Activated CD4-positive, CD25-positive, alpha-beta regulatory T cell treated with anti-CD3 and anti-CD28 coated beads, Interleukin-2, amount 50 U/mL, for 16 hours (primary cell): ENCODE measurements around the gene TRAP1.

Experiments used
- DNase-seq: peaks from one replicate; pipeline ENCODE4 v3.0.0-alpha.2; 2020; ENCODE audit warnings: low read depth, low spot score

TRAP1 gene

DNA sequence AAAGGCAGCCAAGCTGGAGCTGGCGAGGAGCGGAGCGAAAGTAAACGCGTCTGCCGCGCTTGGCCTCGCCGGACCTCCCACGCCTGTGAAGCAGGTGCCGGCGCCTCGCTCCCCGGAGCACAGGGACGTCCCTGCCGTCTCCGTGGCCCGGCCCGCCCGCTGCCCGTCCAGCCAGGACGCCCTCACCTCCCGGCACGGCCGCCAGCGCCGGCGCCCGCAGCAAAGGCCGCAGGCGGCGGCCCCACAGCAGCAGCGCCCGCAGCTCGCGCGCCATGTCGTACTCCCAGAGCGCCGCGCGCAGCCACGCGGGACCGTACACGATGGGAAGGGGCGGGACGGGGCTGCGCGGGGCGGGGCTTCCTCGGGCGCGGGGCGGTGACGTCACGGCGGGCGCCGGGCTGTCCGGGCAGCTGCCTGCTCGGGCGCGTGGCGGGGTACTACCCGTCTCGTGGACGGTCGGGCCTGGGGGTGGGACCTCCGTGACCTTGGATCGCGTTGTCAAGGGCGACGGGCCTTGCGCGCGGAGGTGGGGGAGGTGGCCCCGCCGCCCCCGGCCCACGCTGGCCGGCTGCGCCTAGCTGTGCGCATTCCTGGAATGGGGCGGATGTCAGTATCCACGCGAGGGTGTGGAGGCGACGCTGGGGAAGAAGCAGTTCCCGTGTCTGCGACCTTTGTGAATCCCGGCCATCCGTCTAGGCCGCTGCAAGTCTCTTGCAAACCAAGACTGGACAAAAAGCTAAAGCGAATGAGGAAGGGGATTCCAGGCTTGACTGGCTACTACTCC lies at the start of gene TRAP1:
Gene TRAP1, minus strand, starts transcription at position 290 of the 784 bp plus-strand sequence. Its CDS starts 16 bp downstream, at position 274.
- peak; percentile 82 for DNase-seq

DNA sequence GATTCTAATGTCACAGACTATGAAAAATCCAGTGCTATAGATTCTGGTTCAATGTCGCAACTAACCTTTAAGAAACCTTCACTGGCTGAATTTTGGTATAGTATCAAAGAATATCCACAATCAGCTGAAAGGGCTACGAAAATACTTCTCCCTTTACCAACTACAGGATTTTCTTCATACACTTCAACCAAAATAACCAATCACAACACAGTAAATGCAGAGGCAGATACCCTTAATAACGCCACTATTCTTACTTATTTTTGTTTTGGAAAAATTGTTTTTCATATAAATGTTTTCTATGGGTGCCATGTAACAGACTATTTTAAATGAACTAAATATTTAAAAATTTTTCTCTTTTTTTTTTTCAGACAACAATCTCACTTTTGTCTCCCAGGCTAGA lies 48.9 kb upstream of the TRAP1 start:
- no peak for DNase-seq

DNA sequence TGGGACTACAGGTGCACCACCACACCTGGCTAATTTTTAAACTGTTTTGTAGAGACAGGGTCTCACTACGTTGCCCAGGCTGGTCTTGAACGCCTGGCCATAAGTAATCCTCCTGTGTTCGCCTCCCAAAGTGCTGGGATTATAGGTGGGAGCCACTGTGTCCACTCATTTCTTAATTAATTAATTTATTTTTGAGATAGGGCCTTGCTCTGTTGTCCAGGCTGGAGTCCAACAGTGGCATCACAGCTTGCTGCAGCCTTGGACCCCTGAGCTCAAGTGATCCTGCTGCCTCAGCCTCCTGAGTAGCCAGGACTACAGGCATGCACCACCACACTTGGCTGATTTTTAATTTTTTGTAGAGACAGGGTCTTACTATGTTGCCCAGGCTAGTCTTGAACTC lies 47.1 kb upstream of the TRAP1 start:
- no peak for DNase-seq

DNA sequence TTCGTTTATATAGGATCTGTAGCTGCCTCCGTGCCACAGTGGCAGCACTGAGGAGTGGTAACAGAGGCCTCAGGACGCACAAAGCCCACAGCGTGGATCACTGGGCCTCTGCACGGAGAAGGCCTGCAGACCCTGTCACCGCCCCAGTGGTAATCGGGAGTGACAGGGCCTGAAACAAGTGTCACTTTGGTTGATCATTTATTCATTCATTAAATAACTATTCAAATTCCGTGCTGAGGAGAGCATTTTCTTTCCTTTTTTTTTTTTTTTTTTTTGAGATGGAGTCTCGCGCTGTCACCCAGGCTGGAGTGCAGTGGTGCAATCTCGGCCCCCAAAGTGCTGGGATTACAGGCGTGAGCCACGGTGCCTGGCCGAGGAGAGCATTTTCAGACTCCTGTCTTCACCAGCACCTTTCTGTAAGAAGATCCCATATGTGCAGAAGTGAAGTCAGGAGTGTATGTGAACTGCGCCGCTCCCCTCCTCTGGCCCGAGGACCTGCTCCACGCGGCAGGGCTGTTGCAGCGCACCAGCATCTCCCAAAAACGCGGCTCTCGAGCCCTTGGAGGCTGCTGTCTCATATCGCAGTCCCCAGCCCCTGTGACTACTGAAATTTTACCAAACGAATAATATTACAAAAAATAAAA lies 44.9 kb upstream of the TRAP1 start:
- no peak for DNase-seq

DNA sequence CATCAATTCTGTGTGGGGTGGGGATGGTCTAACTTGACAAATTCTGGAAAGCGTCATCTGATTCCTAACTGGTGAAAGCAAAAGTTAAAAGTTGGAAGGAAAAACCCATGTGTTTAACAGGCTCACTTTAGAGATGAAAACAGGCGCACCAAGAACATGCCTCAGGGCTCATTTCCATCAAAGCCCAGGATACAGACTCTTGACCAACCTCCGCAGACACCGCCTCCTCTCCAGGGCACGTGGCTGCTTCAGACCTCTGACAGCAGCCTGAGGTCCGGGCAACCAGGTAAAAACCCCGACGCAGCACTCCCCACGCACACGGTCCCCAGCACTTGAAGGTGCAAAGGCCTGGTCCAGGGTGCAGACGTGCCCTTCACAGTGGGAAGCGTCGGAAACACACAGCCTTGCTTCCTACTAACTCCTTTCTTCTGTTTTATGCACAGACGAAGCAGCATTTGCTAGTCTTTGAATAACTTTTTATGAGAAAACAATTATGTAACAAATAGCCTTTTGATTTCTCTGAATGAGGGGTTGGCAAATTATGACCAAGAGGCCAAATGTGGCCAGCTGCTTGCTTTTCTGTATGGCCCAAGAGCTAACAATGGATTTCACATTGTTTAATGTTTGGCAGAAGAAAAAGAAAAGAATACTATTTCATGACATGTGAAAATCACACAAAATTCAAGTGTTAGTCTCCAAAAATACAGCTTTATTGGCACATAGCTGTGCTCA lies 44.2 kb upstream of the TRAP1 start:
- no peak for DNase-seq

DNA sequence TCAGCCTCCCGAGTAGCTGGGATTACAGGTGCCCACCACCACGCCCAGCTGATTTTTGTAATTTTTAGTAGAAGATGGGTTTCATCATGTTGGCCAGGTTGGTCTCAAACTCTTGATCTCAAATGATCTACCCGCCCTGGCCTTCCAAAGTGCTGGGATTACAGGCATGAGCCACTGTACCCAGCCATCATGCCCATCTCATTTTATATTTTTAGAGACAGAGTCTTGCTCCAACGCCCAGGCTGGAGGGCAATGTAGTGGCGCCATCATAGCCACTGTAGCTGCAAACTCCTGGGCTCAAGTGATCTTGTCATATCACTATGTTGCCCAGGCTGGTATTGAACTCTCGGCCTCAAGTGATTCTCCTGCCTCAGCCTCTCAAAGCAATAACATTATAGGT lies 43.2 kb upstream of the TRAP1 start:
- DNase-seq = no peak

DNA sequence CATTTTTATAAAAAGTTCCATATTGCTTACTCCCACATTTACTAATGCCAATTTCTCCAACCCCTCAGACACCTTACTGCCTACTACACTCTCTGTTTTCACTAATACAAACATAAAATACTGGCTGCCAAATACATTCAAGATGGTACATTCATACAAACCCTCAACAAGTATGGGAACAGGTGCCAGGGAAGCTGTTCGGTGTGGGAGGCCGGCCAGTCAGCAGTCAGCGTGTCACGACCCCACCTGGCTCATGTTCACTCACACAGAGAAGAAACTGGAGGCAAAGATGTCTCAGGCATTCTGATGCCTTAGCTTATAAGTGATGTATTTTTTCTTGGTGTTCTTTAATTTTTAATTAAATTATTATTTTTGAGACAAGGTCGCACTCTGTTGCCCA lies 42.4 kb upstream of the TRAP1 start:
- no peak for DNase-seq

DNA sequence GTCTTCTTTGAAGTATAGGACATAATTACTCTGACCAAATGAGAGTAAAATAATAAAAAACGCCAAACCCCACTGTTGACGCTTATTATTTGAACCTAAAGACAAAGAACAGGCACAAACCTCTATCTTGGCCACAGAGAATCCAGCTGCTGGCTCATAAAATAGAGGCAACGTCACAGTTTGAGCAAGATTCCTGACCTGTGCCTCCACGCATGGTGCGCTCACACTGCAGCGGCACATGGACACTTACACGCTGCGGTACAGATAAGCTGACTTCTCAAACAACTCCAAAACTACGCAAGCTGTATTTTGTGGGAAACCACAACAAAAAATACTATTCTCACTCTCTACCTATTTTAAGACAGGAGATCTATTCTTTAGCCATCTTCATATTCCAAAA lies 38.8 kb upstream of the TRAP1 start:
- no peak for DNase-seq

DNA sequence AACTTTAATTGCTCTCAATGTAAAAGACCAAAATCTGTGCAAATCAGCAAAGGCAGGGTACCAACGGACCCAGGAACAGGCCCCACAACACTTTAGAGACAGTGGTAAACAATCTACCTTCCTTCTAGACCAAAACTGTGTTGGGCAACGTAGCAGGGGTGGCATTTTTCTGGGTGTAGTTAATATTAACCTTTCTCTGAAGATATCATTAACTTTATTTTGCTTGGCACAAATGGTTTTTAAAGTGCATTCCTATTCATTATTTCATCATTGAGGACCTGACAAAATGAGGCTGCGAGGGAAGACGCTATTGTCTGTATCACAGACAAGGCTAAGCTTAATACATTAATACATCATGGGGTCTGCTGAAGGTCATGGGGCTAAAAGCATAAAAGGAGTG lies 37.9 kb upstream of the TRAP1 start:
- DNase-seq = no peak

DNA sequence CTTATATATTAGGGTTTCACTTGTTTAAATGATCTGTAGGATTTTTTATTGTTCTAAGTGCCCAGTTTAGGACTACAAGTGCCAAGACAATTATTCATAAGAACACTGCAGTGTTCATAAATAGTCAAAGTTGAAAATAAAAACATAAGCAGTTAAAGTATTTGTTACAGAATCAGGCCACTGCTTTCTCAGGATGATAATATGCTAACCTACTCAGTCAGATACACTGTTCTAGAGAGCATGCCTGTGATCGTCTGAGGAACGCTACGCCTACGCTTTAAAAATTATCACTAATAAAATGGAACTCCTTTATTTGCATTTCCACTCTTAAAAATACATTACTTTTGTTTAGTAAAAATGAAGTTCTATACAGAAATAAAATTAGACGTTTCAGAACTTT lies 37.4 kb upstream of the TRAP1 start:
- no peak for DNase-seq

DNA sequence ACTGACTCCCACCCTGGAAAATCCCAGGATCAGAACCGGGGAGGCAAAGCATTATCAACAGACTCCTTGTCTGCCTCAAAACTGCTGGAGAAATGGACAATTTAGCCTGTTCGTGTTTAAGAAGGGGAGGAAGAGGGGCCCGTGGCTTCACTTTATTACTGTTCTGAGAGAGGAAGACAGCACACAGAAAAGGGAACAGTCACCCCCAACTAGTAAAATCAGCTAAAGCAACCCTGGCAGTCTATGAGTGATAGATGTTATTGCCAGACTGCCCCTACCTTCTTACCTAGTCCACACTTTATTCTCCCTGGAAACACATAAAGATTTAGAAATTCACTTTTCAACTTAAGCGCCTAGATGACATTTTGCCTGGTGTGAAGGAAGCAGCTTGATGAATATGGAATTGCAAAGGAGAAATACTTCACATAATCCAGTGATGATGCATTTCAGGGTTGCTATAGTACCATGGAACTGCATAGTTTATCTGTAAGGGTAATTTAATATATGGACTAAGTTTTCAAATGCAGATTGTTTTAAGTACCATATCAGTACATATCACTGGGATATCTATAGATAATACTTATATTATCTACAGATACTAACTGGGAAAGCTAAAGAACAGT lies 36.9 kb upstream of the TRAP1 start:
- DNase-seq = no peak

DNA sequence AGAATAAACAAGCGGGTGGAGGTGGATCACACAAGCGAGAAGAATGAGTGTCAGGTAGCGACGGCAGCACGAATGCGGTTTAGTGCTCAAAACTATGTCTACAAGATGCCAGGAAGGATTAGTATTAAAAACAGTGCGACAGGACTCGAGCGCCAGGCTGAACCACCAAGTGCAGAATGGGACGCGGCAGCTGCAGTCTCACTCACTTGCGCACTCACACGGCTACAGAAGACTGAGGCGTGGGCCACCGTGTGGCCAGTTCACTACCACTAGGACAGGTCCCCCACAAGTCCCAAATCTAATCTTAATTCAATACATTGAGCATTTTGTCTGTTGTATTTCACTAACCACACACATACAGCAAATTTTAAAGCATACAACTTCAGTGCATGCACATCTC lies 35.7 kb upstream of the TRAP1 start:
- DNase-seq = no peak

DNA sequence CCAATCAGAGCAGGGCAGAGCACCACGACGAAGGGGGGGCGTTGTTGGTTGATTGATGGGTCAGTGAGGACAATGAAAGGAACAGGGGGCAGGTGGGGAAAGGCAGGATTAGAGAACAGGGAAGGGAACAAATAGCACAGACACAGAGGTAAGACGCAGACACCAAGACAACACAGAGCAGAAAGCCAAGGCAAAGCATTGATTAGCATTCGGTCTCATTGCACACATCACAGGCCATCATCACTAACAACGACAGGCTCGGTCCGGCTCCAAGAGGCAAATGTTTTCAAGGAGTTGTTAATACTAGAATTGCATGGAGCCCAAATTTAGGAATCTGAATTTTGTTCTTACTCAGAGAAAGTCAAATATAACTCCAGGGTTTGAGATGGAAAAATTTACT lies 34.6 kb upstream of the TRAP1 start:
- DNase-seq = no peak

DNA sequence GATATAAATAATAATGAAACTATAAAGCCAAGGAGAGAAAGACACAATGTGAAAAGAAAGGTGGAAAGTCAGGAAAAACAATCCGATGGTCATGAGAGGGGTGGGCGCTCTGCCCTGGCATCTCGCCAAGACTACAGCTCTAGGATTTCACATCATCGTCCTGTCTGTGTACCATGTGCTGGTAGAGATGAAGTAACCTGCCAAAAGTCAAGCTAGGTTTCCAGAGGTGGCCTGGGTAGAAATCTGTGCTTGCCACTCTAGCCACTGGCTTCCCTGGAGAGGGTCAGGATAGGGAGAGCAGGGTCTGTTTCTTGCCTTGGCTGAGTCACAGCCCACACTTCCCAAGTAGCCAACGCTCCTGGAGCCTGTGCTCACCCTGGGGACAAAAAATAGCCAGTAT lies 31.0 kb upstream of the TRAP1 start:
- DNase-seq = no peak

DNA sequence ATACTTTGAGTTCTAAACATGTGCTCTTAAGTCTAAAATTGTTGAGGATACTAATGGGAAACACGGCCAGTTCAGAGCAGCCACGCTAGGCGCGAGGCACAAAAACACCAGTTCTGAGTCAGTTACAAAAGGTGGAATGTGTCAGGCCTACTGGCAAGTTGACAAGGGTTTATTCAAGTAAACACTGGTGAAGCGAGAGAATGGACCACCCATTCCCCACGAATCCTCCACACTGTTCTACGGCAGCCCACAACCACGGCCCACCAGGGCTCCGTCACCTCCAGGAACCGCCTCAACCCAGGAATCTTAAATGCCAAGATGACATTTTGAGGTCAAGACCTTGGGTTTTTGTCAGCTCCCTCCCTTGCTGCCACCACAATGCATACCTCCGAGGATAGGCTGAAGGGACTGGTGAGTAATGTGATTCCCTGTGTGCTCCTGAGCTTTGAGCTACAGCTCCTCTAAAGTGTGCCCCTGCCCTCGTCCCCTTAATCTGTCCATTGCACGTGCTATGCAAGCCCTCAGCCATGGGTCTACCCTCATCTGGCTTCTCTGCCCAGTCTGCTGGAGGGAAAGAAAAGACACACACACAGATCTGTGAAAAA lies 28.5 kb upstream of the TRAP1 start:
- DNase-seq = no peak

DNA sequence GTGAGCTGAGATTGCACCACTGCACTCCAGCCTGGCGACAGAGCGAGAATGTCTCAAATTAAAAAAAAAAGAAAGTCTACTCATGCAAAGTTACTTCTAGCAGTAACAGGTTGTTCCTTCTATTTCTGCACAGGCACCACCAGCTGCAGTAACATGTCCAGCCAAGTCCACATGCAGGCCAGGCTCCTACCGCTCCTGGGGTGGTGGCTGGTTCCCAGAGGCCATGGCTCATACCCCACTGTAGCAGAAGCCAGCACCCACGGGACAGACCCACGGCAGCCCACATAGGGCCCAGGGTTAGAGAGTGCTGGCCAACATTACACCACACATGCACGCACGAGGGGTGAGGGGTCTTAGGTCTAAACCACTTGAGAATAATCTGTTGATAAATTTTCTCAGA lies 26.7 kb upstream of the TRAP1 start:
- DNase-seq = no peak

DNA sequence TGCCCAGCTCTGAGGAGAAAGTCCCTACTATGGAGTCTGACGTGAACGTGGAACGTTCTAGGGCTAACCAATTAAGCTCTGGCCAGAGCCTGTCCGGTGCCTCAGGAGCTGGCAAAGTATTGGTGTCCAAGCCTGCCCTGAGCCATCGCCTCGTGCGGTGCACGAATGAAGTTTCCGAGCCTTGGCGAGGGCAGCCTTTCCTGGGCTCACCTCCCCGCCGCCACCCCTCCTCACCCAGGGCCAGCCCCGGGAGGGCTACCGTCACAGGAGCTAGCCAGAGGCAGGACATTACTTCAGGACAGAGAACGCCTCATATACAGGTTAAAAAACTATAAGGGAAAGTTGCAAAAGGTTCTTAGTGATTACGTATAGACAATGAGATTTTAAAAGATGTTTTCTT lies 23.6 kb upstream of the TRAP1 start:
- DNase-seq = no peak

DNA sequence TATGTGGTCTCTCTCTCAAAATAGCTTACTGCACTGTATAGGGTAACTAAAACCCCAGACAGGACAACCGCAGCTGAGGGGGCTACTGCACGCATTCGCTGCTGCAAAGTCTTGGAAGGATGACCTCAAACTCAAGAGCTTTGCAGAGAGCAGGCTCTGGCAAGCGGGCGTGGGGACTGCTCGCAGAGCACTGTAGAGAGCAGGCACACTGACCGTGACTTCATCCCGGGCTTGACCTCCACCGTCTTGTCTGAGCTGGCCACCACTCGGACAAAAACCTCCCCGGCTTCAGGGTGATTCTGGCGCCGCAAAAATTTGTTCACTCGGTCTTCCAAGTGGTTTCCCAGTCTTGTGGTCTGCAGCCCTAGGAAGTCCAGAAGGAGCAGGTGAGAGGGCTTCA lies 22.9 kb upstream of the TRAP1 start:
- no peak for DNase-seq

DNA sequence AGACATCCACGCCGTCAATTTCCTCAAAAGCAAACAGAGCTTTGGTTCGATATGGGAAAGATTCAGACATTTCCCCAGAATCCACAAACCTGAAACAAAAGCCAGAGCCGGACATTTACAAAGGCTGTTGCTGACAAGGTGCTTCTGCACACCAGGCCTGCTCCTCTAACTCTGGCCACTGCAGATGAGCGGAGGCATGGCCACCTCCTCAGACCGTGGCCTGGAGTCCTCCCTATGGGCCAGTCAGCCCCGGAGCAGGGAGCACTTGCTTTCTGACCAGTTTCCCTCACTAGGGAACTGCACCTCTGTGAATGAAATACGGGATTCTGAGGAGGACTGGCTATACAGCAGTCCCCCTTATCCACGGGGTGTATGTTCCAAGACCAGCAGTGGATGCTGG lies 22.3 kb upstream of the TRAP1 start:
- no peak for DNase-seq

DNA sequence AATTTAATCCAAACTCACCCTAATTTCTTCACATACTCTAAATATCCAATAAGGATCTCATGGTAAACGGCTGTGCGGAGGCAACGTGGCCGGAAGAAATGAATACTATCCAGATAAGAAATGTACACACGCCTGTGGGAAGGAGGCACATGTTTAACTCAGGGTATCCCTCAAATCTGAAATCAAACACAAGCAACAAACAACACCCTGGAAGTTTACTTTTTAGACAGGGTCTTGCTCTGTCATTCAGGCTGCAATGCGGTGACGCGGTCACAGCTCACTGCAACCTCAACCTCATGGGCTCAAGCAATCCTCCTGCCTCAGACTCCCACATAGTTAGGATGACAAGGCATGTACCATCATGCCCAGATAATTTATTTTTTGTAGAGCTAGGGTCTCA lies 21.2 kb upstream of the TRAP1 start:
- no peak for DNase-seq

DNA sequence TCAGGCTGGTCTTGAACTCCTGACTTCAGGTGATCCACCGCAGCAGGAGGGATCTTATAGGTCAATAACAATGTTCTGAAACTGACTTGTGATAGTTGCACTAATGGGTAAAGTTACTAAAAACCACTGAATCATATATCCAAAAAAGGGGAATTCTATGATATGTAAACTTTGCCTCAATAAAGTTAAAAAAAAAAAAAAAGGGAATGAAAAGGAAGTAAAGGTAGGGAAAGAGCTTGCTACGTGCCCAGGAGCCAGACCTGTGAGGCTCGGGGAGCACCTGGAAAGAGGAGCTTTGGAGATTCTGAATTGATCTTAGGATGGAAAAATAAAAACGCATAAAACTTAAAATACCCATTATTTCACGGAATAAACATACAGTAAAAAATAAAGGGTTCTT lies 20.8 kb upstream of the TRAP1 start:
- no peak for DNase-seq

DNA sequence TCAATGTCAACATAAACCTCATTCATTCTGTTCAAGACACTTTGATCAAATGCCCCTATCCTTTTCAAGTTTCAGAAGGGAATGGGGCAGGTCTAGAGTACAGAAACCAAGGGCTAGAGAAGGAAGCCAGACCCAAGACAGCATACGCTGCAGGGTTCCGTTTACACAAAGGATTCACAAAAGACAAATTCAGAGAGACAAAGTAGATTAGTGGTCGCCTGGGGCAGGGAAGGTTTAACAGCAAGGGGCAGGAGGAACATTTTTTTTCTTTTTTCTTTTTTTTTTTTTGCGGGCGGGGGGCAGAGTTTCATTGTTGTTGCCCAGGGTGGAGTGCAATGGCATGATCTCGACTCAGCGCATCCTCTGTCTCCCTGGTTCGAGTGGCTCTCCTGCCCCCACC lies 19.9 kb upstream of the TRAP1 start:
- no peak for DNase-seq
